ENCODE measurements around the gene PRSS2.

The PRSS2 gene

DNA sequence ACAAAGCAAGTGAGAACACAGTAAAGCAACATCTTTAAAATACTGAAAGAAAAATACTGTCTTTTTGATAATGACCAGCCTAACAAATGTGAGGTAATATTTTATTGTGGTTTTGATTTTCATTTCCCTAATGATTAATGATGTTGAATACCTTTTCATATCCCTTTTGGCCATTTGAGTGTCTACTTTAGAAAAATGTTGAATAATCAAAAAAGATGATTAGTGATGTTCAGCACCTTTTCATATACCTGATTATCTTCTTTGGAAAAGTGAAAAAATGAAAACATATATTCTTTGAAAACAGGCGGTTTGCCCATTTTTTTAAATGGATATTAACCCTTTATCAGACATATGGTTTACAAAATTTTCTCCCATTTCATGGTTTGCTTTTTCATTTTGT, 51.9 kb downstream of the PRSS2 start:
- Histone ChIP-seq H3K36me3 (ENCODE audit: control insufficient read depth in 2 of 2, insufficient read depth in 2 of 2, low read length in 2 of 2) (no peaks in the 10 kb centered on the region), H3K9me3 (ENCODE audit: control insufficient read depth in 2 of 2, low read length in 2 of 2) (no peaks in the 10 kb centered on the region)

More for the DNA sequence above, 51.9 kb downstream of the PRSS2 start:
- Histone ChIP-seq H3K4me1 (ENCODE audit: control insufficient read depth in 2 of 2, insufficient read depth in 2 of 2, low read length in 2 of 2) (no peaks in the 10 kb centered on the region), H3K9ac (ENCODE audit: low read depth in 1 of 2, low read length in 2 of 2) (no peak overlapping the region), H3K27ac (ENCODE audit: low read depth in 2 of 2, low read length in 2 of 2) (no peak overlapping the region), H3K27me3 (ENCODE audit: control insufficient read depth in 2 of 2, insufficient read depth in 2 of 2, low read length in 2 of 2) (no peaks in the 10 kb centered on the region), H3K4me3 (ENCODE audit: low read length in 2 of 2) (no peak overlapping the region)
